GM12878 (cell line): ENCODE measurements around the gene GRK2. TPM values are rescaled to one million over a fixed set of nuclear protein-coding genes. Genes with fewer than 3 reads are reported as not detected.

Experiments
- ATAC-seq: fragments of 200-7000 bp; cut with Tn5 transposase; 3 replicates; pipeline ENCODE4 v1.9.1; 2020; ENCODE audit warnings: mild to moderate bottlenecking, moderate library complexity
- BruUV-seq: library from RNA; stranded (reverse); fragments of 400-500 nt; replicated peaks from 2 replicates; lab custom pipeline; 2021; lab: Mats Ljungman, UMichigan
- CTCF ChIA-PET: fragments of 300-600 bp; sonication (Branson Sonifier 250); formaldehyde crosslinking; extraction: SDS; loops from one replicate; lab custom pipeline; 2021; ENCODE audit warnings: inconsistent platforms; lab: Yijun Ruan, JAX
- POLR2A ChIA-PET: fragments of 350-600 bp; formaldehyde crosslinking; extraction: SDS; loops from one replicate; lab custom pipeline; 2021; ENCODE audit warnings: inconsistent platforms; lab: Charles Lee
- RAD21 ChIA-PET: fragments of 300-600 bp; sonication (Branson Sonifier 250); formaldehyde crosslinking; loops from one replicate; lab custom pipeline; 2023; ENCODE audit warnings: antibody characterized with exemption; ENCODE audit not compliant: unreplicated experiment; lab: Charles Lee
- SMC1A ChIA-PET: fragments of 300-600 bp; sonication (Branson Sonifier 250); formaldehyde crosslinking; loops from one replicate; lab custom pipeline; 2023; ENCODE audit not compliant: unreplicated experiment, uncharacterized antibody; lab: Charles Lee
- DNase-seq: peaks from one replicate; pipeline ENCODE4 v3.0.0-alpha.2; 2011; ENCODE audit warnings: low read depth, low spot score
- FAIRE-seq: peaks from 3 replicates; lab custom pipeline; 2011; peaks lifted over from hg19 to GRCh38; lab: Jason Lieb, UNC
- H2AFZ ChIP-seq: 2 replicates; pipeline ENCODE4 v1.6.0; 2011; ENCODE audit warnings: low read depth, low read length, control low read depth; ENCODE audit not compliant: control insufficient read depth
- H3K27ac ChIP-seq: 2 replicates; pipeline ENCODE4 v1.5.1; 2011; ENCODE audit warnings: control low read depth; ENCODE audit not compliant: control insufficient read depth, insufficient read depth
- H3K27me3 ChIP-seq, 2 experiments: replicated peaks in 1 of 2; 2 replicates each; pipeline versions ENCODE4 v1.6.0 to v1.6.1; 2011; ENCODE audit warnings: low read length in 1 of 2; ENCODE audit not compliant: control insufficient read depth in 2 of 2, insufficient read depth in 2 of 2
- H3K36me3 ChIP-seq, 2 experiments: 2 replicates each; pipeline ENCODE4 v1.5.1; 2011; ENCODE audit warnings: low read length in 1 of 2; ENCODE audit not compliant: control insufficient read depth in 2 of 2, insufficient read depth in 2 of 2
- H3K4me1 ChIP-seq: 2 replicates; pipeline ENCODE4 v1.6.1; 2011; ENCODE audit warnings: mild to moderate bottlenecking, low read length, moderate library complexity, mixed read lengths; ENCODE audit not compliant: control insufficient read depth, insufficient read depth
- H3K4me2 ChIP-seq: 2 replicates; pipeline ENCODE4 v1.6.0; 2011; ENCODE audit warnings: control low read depth; ENCODE audit not compliant: control insufficient read depth, insufficient read depth
- H3K4me3 ChIP-seq: fragments of 200-600 bp; sonication (generic); 2 replicates; pipeline ENCODE4 v1.5.1; 2016
- H3K79me2 ChIP-seq: 2 replicates; pipeline ENCODE4 v1.6.0; 2011; ENCODE audit warnings: low read length; ENCODE audit not compliant: control insufficient read depth, insufficient read depth
- H3K9ac ChIP-seq: 2 replicates; pipeline ENCODE4 v1.8.0; 2011; ENCODE audit warnings: low read length, control low read depth, mixed read lengths; ENCODE audit not compliant: control insufficient read depth, insufficient read depth
- H3K9me3 ChIP-seq: replicated peaks from 3 replicates; pipeline ENCODE4 v1.5.1; 2011; ENCODE audit warnings: mild to moderate bottlenecking, low read length; ENCODE audit not compliant: control insufficient read depth, insufficient read depth
- H4K20me1 ChIP-seq: 2 replicates; pipeline ENCODE4 v1.6.0; 2011; ENCODE audit not compliant: control insufficient read depth, insufficient read depth
- CBFB ChIP-seq: IDR thresholded peaks from 2 replicates; pipeline ENCODE4 v1.6.1; 2016; ENCODE audit warnings: antibody characterized with exemption, low read depth
- KLF5 ChIP-seq: fragments of 450-650 bp; IDR thresholded peaks from 2 replicates; pipeline ENCODE4 v1.6.1; 2014; ENCODE audit warnings: mild to moderate bottlenecking; ENCODE audit not compliant: partially characterized antibody
- POLR2AphosphoS5 ChIP-seq: IDR thresholded peaks from 2 replicates; pipeline ENCODE4 v1.6.1; 2011; ENCODE audit warnings: mild to moderate bottlenecking, low read length, inconsistent platforms
- RAD21 ChIP-seq: IDR thresholded peaks from 2 replicates; pipeline ENCODE4 v1.6.1; 2011; ENCODE audit warnings: mild to moderate bottlenecking, low read depth, low read length, moderate library complexity; ENCODE audit not compliant: insufficient read depth
- RFX5 ChIP-seq: IDR thresholded peaks from 2 replicates; pipeline ENCODE4 v1.6.1; 2011; ENCODE audit warnings: low read depth, low read length, improper control_type of control experiment
- STAT1 ChIP-seq: fragments of 450-650 bp; conservative IDR thresholded peaks from 2 replicates; pipeline ENCODE4 v1.6.1; 2014; ENCODE audit warnings: antibody characterized with exemption, mild to moderate bottlenecking
- ZNF622 ChIP-seq: fragments of 450-650 bp; IDR thresholded peaks from 2 replicates; pipeline ENCODE4 v1.6.1; 2017; ENCODE audit warnings: mild to moderate bottlenecking, inconsistent platforms
- ZZZ3 ChIP-seq: IDR thresholded peaks from 2 replicates; pipeline ENCODE4 v1.6.1; 2011; ENCODE audit warnings: low read depth; ENCODE audit not compliant: control insufficient read depth, insufficient read length
- WGBS: methylation state at CpG from one replicate; pipeline ENCODE4 v1.1.6; 2016; ENCODE audit warnings: low lambda C conversion rate; ENCODE audit not compliant: insufficient replicate concordance, insufficient coverage; ENCODE audit errors: missing lambda C conversion rate; 5-methylcytosine and 5-hydroxymethylcytosine counted together
- in situ Hi-C: fragments of 300-500 bp; cut with MboI; formaldehyde crosslinking; loops from 9 replicates; pipeline ENCODE4 v1.14.3; 2018; ENCODE audit warnings: mixed read lengths
- intact Hi-C: fragments of 100-400 bp; cut with micrococcal nuclease; formaldehyde crosslinking; loops from one replicate; pipeline ENCODE4 v1.14.2; 2022; ENCODE audit not compliant: unreplicated experiment
- polyA plus RNA-seq, 11 experiments: library from polyadenylated mRNA; depleted of rRNA in 4 of 11; unstranded in 6 of 11; stranded (reverse) in 5 of 11; fragments of >200 nt; fragmentation: Nextera tagmentation in 4 of 11; fragmentation: Illumina TruSeq in 1 of 11; extraction: Ambion mirVana in 4 of 11; extraction: Trizol in 1 of 11; gene quantifications; 1 replicate in 1 of 11; 2 replicates in 10 of 11; pipeline versions ENCODE4 v1.2.1 to v1.2.3, GENCODE V29; 2011 to 2016; ENCODE audit warnings: inconsistent platforms in 2 of 11, missing spikeins in 2 of 11, low read depth in 1 of 11
- total RNA-seq, 4 experiments: library from RNA; depleted of rRNA in 3 of 4; stranded (reverse); fragments of >200 nt in 3 of 4; fragmentation: Illumina TruSeq in 1 of 4; extraction: Trizol in 1 of 4; gene quantifications; 2 replicates each; pipeline versions ENCODE4 v1.2.1 to v1.2.3, GENCODE V29; 2013 to 2021
- TF ChIP-seq, protein P1 (sequence below): IDR thresholded peaks from 2 replicates; pipeline ENCODE4 v1.6.1; 2011; ENCODE audit warnings: borderline replicate concordance, low read depth, mild to moderate bottlenecking, moderate library complexity, low read length; ENCODE audit not compliant: insufficient read depth, poor library complexity, severe bottlenecking
- TF ChIP-seq, protein P2 (sequence below): fragments of 150-350 bp; IDR thresholded peaks from 2 replicates; pipeline ENCODE4 v1.6.1; 2016; ENCODE audit warnings: low read depth, low read length
- TF ChIP-seq, protein P3 (sequence below): fragments of 450-650 bp; IDR thresholded peaks from 2 replicates; pipeline ENCODE4 v1.6.1; 2016; ENCODE audit warnings: mild to moderate bottlenecking, moderate library complexity, borderline replicate concordance

The GRK2 gene
- total and polyA plus RNA-seq, 10 of the 15 experiments (the other 5 are each of a cell fraction or from before 2014, with no cell fraction given), result 1.0 to 160 (median 66.1) TPM

DNA sequence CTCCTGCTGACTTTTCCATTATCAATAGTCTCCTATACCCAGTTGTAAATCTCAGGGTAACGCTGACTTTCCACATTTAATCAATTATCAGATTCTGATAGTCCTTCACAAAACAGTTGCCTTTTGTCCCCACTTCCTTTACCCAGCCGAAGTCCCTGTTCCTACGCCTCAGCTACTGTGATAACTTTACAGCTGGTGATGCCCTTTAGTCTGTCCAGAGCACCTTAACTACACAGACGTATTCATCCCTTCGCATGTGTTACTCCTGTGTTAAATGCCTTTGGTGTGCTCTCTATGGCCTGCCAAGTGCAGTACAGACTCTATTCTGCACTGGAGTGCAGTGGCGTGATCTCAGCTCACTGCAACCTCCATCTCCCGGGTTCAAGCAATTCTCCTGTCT lies 57.3 kb downstream of the GRK2 start (continued):
- no peak for TF ChIP-seq RAD21

DNA sequence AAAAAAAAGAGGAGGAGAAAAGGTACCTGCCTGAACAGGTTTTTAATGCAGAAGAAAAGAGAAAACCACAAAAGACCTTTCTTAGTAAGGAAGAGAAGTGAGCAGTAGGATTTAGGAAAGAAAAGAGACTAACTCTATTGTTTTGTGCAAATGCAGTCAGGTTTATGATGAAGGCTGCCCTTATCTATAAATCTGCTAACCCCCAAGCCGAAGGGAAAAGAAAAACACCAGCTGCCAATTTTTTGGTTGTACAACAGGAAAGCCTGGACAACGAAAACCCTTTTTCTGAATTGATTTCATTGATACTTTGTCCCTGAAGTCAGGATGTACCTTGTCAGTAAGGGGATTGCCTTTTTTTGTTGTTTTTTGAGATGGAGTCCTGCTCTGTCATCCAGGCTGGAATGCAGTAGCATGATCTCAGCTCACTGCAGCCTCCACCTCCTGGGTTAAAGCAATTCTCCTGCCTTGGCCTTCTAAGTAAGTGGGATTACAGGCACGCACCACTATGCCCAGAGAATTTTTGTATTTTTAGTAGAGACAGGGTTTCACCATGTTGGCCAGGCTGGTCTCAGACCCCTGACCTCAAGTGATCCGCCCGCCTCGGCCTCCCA lies 65.9 kb downstream of the GRK2 start:
- BruUV-seq, result no TSS peak
- ChIA-PET CTCF (interaction anchor here (1.5 to 6.5 kb wide), 2 partner anchors 14 to 50 kb away, joined by 3 to 42 read pairs; no protein-coding TSS in a partner anchor), SMC1A (no interaction called here), POLR2A (no interaction called here), RAD21 (interaction anchor here (0.7 to 1.1 kb wide), 2 partner anchors 50 to 66 kb away, joined by 3 read pairs; partner anchors contain the start of gene GRK2)
- TF ChIP-seq, protein P1, sequence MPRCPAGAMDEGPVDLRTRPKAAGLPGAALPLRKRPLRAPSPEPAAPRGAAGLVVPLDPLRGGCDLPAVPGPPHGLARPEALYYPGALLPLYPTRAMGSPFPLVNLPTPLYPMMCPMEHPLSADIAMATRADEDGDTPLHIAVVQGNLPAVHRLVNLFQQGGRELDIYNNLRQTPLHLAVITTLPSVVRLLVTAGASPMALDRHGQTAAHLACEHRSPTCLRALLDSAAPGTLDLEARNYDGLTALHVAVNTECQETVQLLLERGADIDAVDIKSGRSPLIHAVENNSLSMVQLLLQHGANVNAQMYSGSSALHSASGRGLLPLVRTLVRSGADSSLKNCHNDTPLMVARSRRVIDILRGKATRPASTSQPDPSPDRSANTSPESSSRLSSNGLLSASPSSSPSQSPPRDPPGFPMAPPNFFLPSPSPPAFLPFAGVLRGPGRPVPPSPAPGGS, result no peak
- no peak for TF ChIP-seq ZNF622
- TF ChIP-seq RFX5, result no peak
- TF ChIP-seq, protein P2, sequence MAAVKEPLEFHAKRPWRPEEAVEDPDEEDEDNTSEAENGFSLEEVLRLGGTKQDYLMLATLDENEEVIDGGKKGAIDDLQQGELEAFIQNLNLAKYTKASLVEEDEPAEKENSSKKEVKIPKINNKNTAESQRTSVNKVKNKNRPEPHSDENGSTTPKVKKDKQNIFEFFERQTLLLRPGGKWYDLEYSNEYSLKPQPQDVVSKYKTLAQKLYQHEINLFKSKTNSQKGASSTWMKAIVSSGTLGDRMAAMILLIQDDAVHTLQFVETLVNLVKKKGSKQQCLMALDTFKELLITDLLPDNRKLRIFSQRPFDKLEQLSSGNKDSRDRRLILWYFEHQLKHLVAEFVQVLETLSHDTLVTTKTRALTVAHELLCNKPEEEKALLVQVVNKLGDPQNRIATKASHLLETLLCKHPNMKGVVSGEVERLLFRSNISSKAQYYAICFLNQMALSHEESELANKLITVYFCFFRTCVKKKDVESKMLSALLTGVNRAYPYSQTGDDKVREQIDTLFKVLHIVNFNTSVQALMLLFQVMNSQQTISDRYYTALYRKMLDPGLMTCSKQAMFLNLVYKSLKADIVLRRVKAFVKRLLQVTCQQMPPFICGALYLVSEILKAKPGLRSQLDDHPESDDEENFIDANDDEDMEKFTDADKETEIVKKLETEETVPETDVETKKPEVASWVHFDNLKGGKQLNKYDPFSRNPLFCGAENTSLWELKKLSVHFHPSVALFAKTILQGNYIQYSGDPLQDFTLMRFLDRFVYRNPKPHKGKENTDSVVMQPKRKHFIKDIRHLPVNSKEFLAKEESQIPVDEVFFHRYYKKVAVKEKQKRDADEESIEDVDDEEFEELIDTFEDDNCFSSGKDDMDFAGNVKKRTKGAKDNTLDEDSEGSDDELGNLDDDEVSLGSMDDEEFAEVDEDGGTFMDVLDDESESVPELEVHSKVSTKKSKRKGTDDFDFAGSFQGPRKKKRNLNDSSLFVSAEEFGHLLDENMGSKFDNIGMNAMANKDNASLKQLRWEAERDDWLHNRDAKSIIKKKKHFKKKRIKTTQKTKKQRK, result no peak
- no peak for TF ChIP-seq KLF5
- TF ChIP-seq, protein P3, sequence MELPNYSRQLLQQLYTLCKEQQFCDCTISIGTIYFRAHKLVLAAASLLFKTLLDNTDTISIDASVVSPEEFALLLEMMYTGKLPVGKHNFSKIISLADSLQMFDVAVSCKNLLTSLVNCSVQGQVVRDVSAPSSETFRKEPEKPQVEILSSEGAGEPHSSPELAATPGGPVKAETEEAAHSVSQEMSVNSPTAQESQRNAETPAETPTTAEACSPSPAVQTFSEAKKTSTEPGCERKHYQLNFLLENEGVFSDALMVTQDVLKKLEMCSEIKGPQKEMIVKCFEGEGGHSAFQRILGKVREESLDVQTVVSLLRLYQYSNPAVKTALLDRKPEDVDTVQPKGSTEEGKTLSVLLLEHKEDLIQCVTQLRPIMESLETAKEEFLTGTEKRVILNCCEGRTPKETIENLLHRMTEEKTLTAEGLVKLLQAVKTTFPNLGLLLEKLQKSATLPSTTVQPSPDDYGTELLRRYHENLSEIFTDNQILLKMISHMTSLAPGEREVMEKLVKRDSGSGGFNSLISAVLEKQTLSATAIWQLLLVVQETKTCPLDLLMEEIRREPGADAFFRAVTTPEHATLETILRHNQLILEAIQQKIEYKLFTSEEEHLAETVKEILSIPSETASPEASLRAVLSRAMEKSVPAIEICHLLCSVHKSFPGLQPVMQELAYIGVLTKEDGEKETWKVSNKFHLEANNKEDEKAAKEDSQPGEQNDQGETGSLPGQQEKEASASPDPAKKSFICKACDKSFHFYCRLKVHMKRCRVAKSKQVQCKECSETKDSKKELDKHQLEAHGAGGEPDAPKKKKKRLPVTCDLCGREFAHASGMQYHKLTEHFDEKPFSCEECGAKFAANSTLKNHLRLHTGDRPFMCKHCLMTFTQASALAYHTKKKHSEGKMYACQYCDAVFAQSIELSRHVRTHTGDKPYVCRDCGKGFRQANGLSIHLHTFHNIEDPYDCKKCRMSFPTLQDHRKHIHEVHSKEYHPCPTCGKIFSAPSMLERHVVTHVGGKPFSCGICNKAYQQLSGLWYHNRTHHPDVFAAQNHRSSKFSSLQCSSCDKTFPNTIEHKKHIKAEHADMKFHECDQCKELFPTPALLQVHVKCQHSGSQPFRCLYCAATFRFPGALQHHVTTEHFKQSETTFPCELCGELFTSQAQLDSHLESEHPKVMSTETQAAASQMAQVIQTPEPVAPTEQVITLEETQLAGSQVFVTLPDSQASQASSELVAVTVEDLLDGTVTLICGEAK, result no peak
- TF ChIP-seq STAT1, result no peak
- no peak for TF ChIP-seq ZZZ3
- TF ChIP-seq POLR2AphosphoS5, result no peak
- TF ChIP-seq CBFB, result no peak
- 93% methylated on average over 6 of the region's 6 CpGs for WGBS
- intact Hi-C loops (no loop called here), in situ Hi-C loops (no loop called here)
- ATAC-seq (no peak), FAIRE-seq (no peak), DNase-seq (no peak)
- Histone ChIP-seq H3K4me2 (no peak overlapping the region), H3K9ac (no peak overlapping the region), H3K4me3 (no peak overlapping the region), H3K9me3 (no peaks in the 10 kb centered on the region), H3K27me3 (no peaks in the 10 kb centered on the region), H3K79me2 (no peaks in the 10 kb centered on the region), H3K36me3 (no peaks in the 10 kb centered on the region), H3K27ac (no peak overlapping the region), H4K20me1 (no peaks in the 10 kb centered on the region), H3K4me1 (no peaks in the 10 kb centered on the region), H2AFZ (no peak overlapping the region)
